Activated CD4-positive, alpha-beta T cell treated with anti-CD3 and anti-CD28 coated beads for 36 hours (primary cell): ENCODE measurements around the gene PHGDH. TPM values are rescaled to one million over a fixed set of nuclear protein-coding genes. Genes with fewer than 3 reads are reported as not detected.

Source experiments
- ATAC-seq: fragments of 200-7000 bp; cut with Tn5 transposase; one replicate; pipeline ENCODE4 v1.10.0; 2021; ENCODE audit warnings: mild to moderate bottlenecking, moderate library complexity
- CTCF ChIA-PET: fragments of 350-600 bp; sonication (Branson Sonifier 250); formaldehyde crosslinking; loops from one replicate; lab custom pipeline; 2021; ENCODE audit warnings: antibody characterized with exemption; lab: Charles Lee
- POLR2A ChIA-PET: fragments of 350-600 bp; sonication (Branson Sonifier 250); formaldehyde crosslinking; loops from one replicate; lab custom pipeline; 2021; ENCODE audit warnings: antibody characterized with exemption, inconsistent platforms; lab: Charles Lee
- DNase-seq: peaks from one replicate; pipeline ENCODE4 v3.0.0-alpha.2; 2020
- H3K27ac Mint-ChIP-seq: one replicate; pipeline ENCODE4 v1.8.0; 2021; ENCODE audit warnings: mixed read lengths
- H3K27me3 Mint-ChIP-seq: one replicate; pipeline ENCODE4 v1.8.0; 2021; ENCODE audit warnings: mixed read lengths
- H3K36me3 Mint-ChIP-seq: one replicate; pipeline ENCODE4 v1.8.0; 2021; ENCODE audit warnings: low read depth, mixed read lengths
- H3K4me1 Mint-ChIP-seq: one replicate; pipeline ENCODE4 v1.8.0; 2021; ENCODE audit warnings: mixed read lengths
- H3K4me3 Mint-ChIP-seq: one replicate; pipeline ENCODE4 v1.8.0; 2021; ENCODE audit warnings: mild to moderate bottlenecking, moderate library complexity, mixed read lengths
- H3K9me3 Mint-ChIP-seq: one replicate; pipeline ENCODE4 v1.8.0; 2021; ENCODE audit warnings: low read depth, mixed read lengths
- intact Hi-C, 2 experiments: fragments of 100-400 bp; cut with DNase I in 1 of 2; cut with micrococcal nuclease in 1 of 2; formaldehyde crosslinking; loops; one replicate each; pipeline versions ENCODE4 v1.14.2 to v1.15.1; 2022 to 2024; cut with DNase I, micrococcal nuclease
- total RNA-seq, 2 experiments: library from RNA; stranded (reverse); gene quantifications; one replicate each; pipeline ENCODE4 v1.2.3, GENCODE V29; 2021

The PHGDH gene
- total RNA-seq, 2 experiments from 2014 or later, result 198 to 259 TPM

- peak overlapping the region; percentile 96 for H3K27ac Mint-ChIP-seq
- intact Hi-C loops, result loop anchor here (5.0 kb wide), 3 partner anchors 67 to 1787 kb away; partner anchors contain the start of genes GDAP2 (in 1 of the 2), WARS2 (in 1 of the 2), WDR3 (in 1 of the 2) and ZNF697 (in 1 of the 2)
- ATAC-seq, result no peak
- H3K9me3 Mint-ChIP-seq, result no peaks in the 10 kb centered on the region
- peak overlapping the region; percentile 95 for H3K4me3 Mint-ChIP-seq
- H3K4me1 Mint-ChIP-seq, result peaks cover 30% of the 10 kb centered on the region
- DNase-seq, result no peak
- CTCF ChIA-PET, result no interaction called here
- H3K27me3 Mint-ChIP-seq, result peaks cover 9% of the 10 kb centered on the region
- peaks cover 37% of the 10 kb centered on the region for H3K36me3 Mint-ChIP-seq
- POLR2A ChIA-PET, result no interaction called here
Observed at GRCh38 chr1:119713749-119714456, 2.2 kb downstream of the PHGDH start.

DNA sequence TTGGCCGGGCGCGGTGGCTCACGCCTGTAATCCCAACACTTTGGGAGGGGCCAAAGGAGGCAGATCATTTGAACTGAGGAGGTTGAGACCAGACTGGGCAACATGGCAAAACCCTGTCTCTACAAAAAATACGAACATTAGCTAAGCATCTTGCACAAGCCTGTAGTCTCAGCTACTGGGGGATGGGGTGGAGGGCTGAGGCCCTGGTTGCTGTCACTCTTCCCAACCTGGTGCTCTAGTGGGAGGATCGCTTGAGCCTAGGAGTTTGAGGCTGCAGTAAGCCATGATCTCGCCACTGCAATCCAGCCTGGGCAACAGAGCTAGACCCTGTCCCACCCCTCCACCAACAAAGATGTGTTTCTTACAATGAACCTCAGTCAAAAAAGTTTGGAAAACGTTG lies 2.8 kb downstream of the PHGDH start:
- Mint-ChIP-seq H3K27me3 (peaks cover 9% of the 10 kb centered on the region), H3K4me3 (peak overlapping the region; percentile 95), H3K9me3 (no peaks in the 10 kb centered on the region), H3K27ac (no peak overlapping the region), H3K4me1 (peaks cover 30% of the 10 kb centered on the region), H3K36me3 (peaks cover 39% of the 10 kb centered on the region)
- intact Hi-C loops, result loop anchor here (5.0 kb wide), 3 partner anchors 67 to 1787 kb away; partner anchors contain the start of genes GDAP2 (in 1 of the 2), WARS2 (in 1 of the 2), WDR3 (in 1 of the 2) and ZNF697 (in 1 of the 2)
- CTCF ChIA-PET, result no interaction called here
- ATAC-seq (no peak), DNase-seq (no peak)
- POLR2A ChIA-PET, result interaction anchor here (0.6 kb wide), 1 partner anchor 100 kb away, joined by 4 read pairs; no protein-coding TSS in a partner anchor

- CTCF ChIA-PET, result interaction anchor here (1.5 kb wide), 1 partner anchor 28 kb away, joined by 4 read pairs; no protein-coding TSS in a partner anchor
- Mint-ChIP-seq H3K4me3 (no peak overlapping the region), H3K9me3 (no peaks in the 10 kb centered on the region), H3K4me1 (peaks cover 30% of the 10 kb centered on the region), H3K27me3 (peaks cover 9% of the 10 kb centered on the region), H3K27ac (no peak overlapping the region), H3K36me3 (peaks cover 44% of the 10 kb centered on the region)
- POLR2A ChIA-PET, result interaction anchor here (0.5 kb wide), 1 partner anchor 1945 kb away, joined by 3 read pairs; no protein-coding TSS in a partner anchor
- intact Hi-C loops, result loop anchor here in 1 of 2 experiments (1.0 kb wide), 1 partner anchor 12 kb away; no protein-coding TSS in a partner anchor
- ATAC-seq (no peak), DNase-seq (no peak)
Observed at GRCh38 chr1:119715542-119715941, 3.8 kb downstream of the PHGDH start.

GRCh38 chr1:119718409-119718808 lies 6.7 kb downstream of the PHGDH start:
- Mint-ChIP-seq H3K36me3 (peaks cover 55% of the 10 kb centered on the region), H3K27ac (no peak overlapping the region), H3K4me1 (peaks cover 22% of the 10 kb centered on the region), H3K9me3 (no peaks in the 10 kb centered on the region), H3K4me3 (no peak overlapping the region), H3K27me3 (peaks cover 2% of the 10 kb centered on the region)
- ATAC-seq (no peak), DNase-seq (no peak)
- CTCF ChIA-PET, result interaction anchor here (0.6 to 0.7 kb wide), 2 partner anchors 110 to 413 kb away, joined by 3 read pairs; no protein-coding TSS in a partner anchor
- POLR2A ChIA-PET, result no interaction called here
- intact Hi-C loops, result no loop called here

- DNase-seq (no peak), ATAC-seq (no peak)
- peaks cover 18% of the 10 kb centered on the region for H3K4me1 Mint-ChIP-seq
- POLR2A ChIA-PET, result no interaction called here
- CTCF ChIA-PET, result no interaction called here
- no peaks in the 10 kb centered on the region for H3K9me3 Mint-ChIP-seq
- H3K27ac Mint-ChIP-seq, result no peak overlapping the region
- peaks cover 53% of the 10 kb centered on the region for H3K36me3 Mint-ChIP-seq
- H3K4me3 Mint-ChIP-seq, result no peak overlapping the region
- intact Hi-C loops, result no loop called here
- peaks cover 2% of the 10 kb centered on the region for H3K27me3 Mint-ChIP-seq
Observed at GRCh38 chr1:119718972-119719371, 7.2 kb downstream of the PHGDH start.

GRCh38 chr1:119720866-119721440 lies 9.2 kb downstream of the PHGDH start:
- intact Hi-C loops, result no loop called here
- DNase-seq (no peak), ATAC-seq (no peak)
- Mint-ChIP-seq H3K27ac (no peak overlapping the region), H3K4me1 (peaks cover 4% of the 10 kb centered on the region), H3K4me3 (no peak overlapping the region), H3K27me3 (no peaks in the 10 kb centered on the region), H3K9me3 (no peaks in the 10 kb centered on the region), H3K36me3 (peaks cover 54% of the 10 kb centered on the region)
- ChIA-PET POLR2A (no interaction called here), CTCF (interaction anchor here (0.7 kb wide), 1 partner anchor 23 kb away, joined by 3 read pairs; no protein-coding TSS in a partner anchor)

- POLR2A ChIA-PET, result no interaction called here
Observed at GRCh38 chr1:119721896-119722295, 10.2 kb downstream of the PHGDH start.

DNA sequence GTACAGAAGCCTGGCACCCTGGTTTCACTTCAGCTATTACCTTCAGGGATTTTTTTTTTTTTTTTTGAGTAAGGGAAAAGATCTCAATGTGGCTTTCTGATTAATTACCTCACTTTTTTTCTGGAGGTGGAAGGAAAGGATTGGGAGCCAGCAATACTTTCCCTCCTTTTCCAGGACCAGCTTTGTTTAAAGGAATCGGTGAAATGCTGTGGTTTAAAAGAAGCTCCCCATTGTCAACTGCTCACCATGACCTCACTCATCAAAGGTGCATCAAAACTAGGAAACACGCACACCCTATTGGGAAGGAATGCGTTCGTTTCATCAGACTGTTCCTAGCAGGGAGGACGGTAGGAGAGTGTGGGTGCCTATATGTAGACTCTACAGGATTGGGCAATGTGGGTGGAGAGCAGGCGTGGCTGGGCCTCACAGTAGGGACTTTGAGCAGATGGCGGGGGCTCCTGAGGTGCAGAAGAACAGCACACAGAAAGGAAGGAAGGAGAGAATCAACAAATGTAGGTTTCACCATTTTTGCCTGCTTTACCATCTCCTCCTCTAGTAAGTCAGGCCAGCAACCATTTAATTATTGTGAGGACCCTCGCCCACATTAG lies 13.0 kb downstream of the PHGDH start:
- intact Hi-C loops, result no loop called here
- no peak overlapping the region for H3K27ac Mint-ChIP-seq
- peaks cover 68% of the 10 kb centered on the region for H3K36me3 Mint-ChIP-seq
- H3K9me3 Mint-ChIP-seq, result no peaks in the 10 kb centered on the region
- CTCF ChIA-PET, result interaction anchor here (1.0 kb wide), 1 partner anchor 9 kb away, joined by 3 read pairs; no protein-coding TSS in a partner anchor
- H3K4me1 Mint-ChIP-seq, result peaks cover 3% of the 10 kb centered on the region
- no peak overlapping the region for H3K4me3 Mint-ChIP-seq
- H3K27me3 Mint-ChIP-seq, result no peaks in the 10 kb centered on the region
- POLR2A ChIA-PET, result no interaction called here
- DNase-seq (no peak), ATAC-seq (no peak)

More at GRCh38 chr1:119721896-119722295, 10.2 kb downstream of the PHGDH start:
- Mint-ChIP-seq H3K9me3 (no peaks in the 10 kb centered on the region), H3K27me3 (no peaks in the 10 kb centered on the region), H3K4me3 (no peak overlapping the region), H3K4me1 (peaks cover 3% of the 10 kb centered on the region), H3K27ac (no peak overlapping the region), H3K36me3 (peaks cover 53% of the 10 kb centered on the region)
- CTCF ChIA-PET, result no interaction called here
- DNase-seq, result no peak
- ATAC-seq, result no peak
- intact Hi-C loops, result no loop called here

DNA sequence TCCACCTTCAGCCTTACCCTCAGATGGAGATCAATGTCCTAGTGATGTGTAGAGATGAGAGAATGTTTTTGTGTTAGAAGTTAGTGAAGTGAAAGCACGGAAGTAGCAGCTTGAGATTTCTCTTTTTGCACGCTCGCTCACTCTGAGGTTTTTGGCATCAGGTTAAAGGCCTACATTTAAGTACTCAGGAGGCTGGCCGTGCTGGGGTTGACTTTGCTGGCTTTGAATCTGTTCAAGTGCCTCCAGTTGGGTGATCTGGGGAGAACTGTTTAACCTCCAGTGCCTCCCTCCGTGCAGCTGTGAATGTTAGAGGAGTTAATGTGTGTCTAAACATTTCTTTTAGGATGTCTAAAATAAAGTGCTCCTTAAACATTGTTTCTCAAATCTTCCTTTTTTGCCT lies 13.9 kb downstream of the PHGDH start:
- H3K4me1 Mint-ChIP-seq, result peaks cover 3% of the 10 kb centered on the region
- DNase-seq (no peak), ATAC-seq (no peak)
- peaks cover 69% of the 10 kb centered on the region for H3K36me3 Mint-ChIP-seq
- no peak overlapping the region for H3K4me3 Mint-ChIP-seq
- no peaks in the 10 kb centered on the region for H3K9me3 Mint-ChIP-seq
- H3K27ac Mint-ChIP-seq, result no peak overlapping the region
- intact Hi-C loops, result no loop called here
- H3K27me3 Mint-ChIP-seq, result no peaks in the 10 kb centered on the region
- ChIA-PET CTCF (interaction anchor here (1.0 kb wide), 1 partner anchor 18 kb away, joined by 6 read pairs; no protein-coding TSS in a partner anchor), POLR2A (no interaction called here)

DNA sequence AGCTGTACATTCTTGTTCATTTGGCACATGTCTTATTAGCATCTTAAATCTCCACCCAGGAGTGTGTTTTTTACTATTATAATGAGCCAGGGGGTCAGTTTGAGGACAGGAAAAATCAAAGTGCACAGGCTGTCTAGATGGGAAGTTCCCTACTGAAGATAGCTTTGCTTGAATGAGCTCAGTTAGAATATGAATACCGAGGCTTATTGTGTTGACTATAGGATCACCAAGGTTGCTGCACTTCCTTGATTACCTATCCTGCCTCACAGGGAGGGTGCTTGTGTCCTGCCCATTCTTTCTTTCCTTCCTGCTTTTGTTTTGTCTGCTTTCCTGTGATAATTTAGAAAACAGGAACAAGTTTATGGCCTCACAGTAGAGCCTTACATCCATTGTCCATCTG lies 16.3 kb downstream of the PHGDH start:
- no peak for ATAC-seq
- CTCF ChIA-PET, result no interaction called here
- Mint-ChIP-seq H3K36me3 (peaks cover 51% of the 10 kb centered on the region), H3K4me3 (no peak overlapping the region), H3K27ac (no peak overlapping the region), H3K9me3 (no peaks in the 10 kb centered on the region), H3K4me1 (peaks cover 7% of the 10 kb centered on the region), H3K27me3 (no peaks in the 10 kb centered on the region)
- POLR2A ChIA-PET, result no interaction called here
- no peak for DNase-seq
- intact Hi-C loops, result loop anchor here in 1 of 2 experiments (1.0 kb wide), 1 partner anchor 13 kb away; no protein-coding TSS in a partner anchor

- H3K4me1 Mint-ChIP-seq, result peaks cover 7% of the 10 kb centered on the region
- H3K9me3 Mint-ChIP-seq, result no peaks in the 10 kb centered on the region
- ChIA-PET POLR2A (no interaction called here), CTCF (no interaction called here)
- peaks cover 45% of the 10 kb centered on the region for H3K36me3 Mint-ChIP-seq
- intact Hi-C loops, result no loop called here
- no peaks in the 10 kb centered on the region for H3K27me3 Mint-ChIP-seq
- H3K4me3 Mint-ChIP-seq, result no peak overlapping the region
- no peak overlapping the region for H3K27ac Mint-ChIP-seq
- DNase-seq, result no peak
- ATAC-seq, result no peak
Observed at GRCh38 chr1:119729044-119729443, 17.3 kb downstream of the PHGDH start.
